CD4-positive, alpha-beta memory T cell (primary cell): ENCODE measurements around the gene PRKG1. TPM values are rescaled to one million over a fixed set of nuclear protein-coding genes. Genes with fewer than 3 reads are reported as not detected.

ENCODE experiments used
- CTCF ChIA-PET: fragments of 350-600 bp; sonication (Branson Sonifier 250); formaldehyde crosslinking; loops from one replicate; lab custom pipeline; 2021; ENCODE audit warnings: inconsistent platforms; ENCODE audit not compliant: partially characterized antibody; lab: Charles Lee
- POLR2A ChIA-PET: fragments of 350-600 bp; sonication (Branson Sonifier 250); formaldehyde crosslinking; loops from one replicate; lab custom pipeline; 2021; ENCODE audit not compliant: partially characterized antibody; lab: Charles Lee
- DNase-seq, 5 donors: peaks; one replicate each; pipeline versions ENCODE4 v3.0.0 to v3.0.0-alpha.2; 2020 to 2022; ENCODE audit warnings: mixed read lengths in 1 of 5
- H3K27ac ChIP-seq: one replicate; pipeline ENCODE4 v1.7.0; 2013; ENCODE audit warnings: low read depth, low read length
- H3K27me3 ChIP-seq: 2 replicates; pipeline ENCODE4 v1.7.0; 2013; ENCODE audit warnings: mild to moderate bottlenecking, low read length, moderate library complexity; ENCODE audit not compliant: insufficient read depth
- H3K36me3 ChIP-seq: 2 replicates; pipeline ENCODE4 v1.7.0; 2013; ENCODE audit warnings: mild to moderate bottlenecking, low read length, moderate library complexity; ENCODE audit not compliant: insufficient read depth
- H3K4me1 ChIP-seq: 2 replicates; pipeline ENCODE4 v1.7.0; 2013; ENCODE audit warnings: mild to moderate bottlenecking, low read length, moderate library complexity; ENCODE audit not compliant: insufficient read depth
- H3K4me3 ChIP-seq, 2 donors: one replicate each; pipeline ENCODE4 v1.7.0; 2013; ENCODE audit warnings: low read length in 2 of 2, mild to moderate bottlenecking in 1 of 2
- H3K9me3 ChIP-seq, 2 donors: one replicate each; pipeline ENCODE4 v1.7.0; 2013; ENCODE audit warnings: low read length in 2 of 2, control low read depth in 1 of 2; ENCODE audit not compliant: control insufficient read depth in 1 of 2
- H3K27ac Mint-ChIP-seq, 7 donors: one replicate each; pipeline ENCODE4 v1.8.0; 2020 to 2021; ENCODE audit warnings: mixed read lengths in 7 of 7, mild to moderate bottlenecking in 6 of 7, inconsistent platforms in 3 of 7, moderate library complexity in 3 of 7
- H3K27me3 Mint-ChIP-seq, 2 donors: one replicate each; pipeline ENCODE4 v1.8.0; 2020 to 2021; ENCODE audit warnings: mixed read lengths in 2 of 2
- H3K36me3 Mint-ChIP-seq, 2 donors: one replicate each; pipeline ENCODE4 v1.8.0; 2020 to 2021; ENCODE audit warnings: mixed read lengths in 2 of 2, inconsistent platforms in 1 of 2, mild to moderate bottlenecking in 1 of 2
- H3K4me1 Mint-ChIP-seq, 4 donors: one replicate each; pipeline ENCODE4 v1.8.0; 2020 to 2021; ENCODE audit warnings: mixed read lengths in 4 of 4, mild to moderate bottlenecking in 1 of 4
- H3K4me3 Mint-ChIP-seq, 8 donors: one replicate each; pipeline ENCODE4 v1.8.0; 2020 to 2021; ENCODE audit warnings: mixed read lengths in 8 of 8, mild to moderate bottlenecking in 7 of 8, moderate library complexity in 6 of 8, inconsistent platforms in 3 of 8
- H3K9me3 Mint-ChIP-seq, 8 donors: one replicate each; pipeline ENCODE4 v1.8.0; 2020 to 2021; ENCODE audit warnings: mixed read lengths in 8 of 8, mild to moderate bottlenecking in 5 of 8, inconsistent platforms in 3 of 8, moderate library complexity in 1 of 8
- intact Hi-C: fragments of 100-400 bp; cut with micrococcal nuclease; formaldehyde crosslinking; loops from one replicate; pipeline ENCODE4 v1.15.1; 2023
- polyA plus RNA-seq, 2 donors: library from polyadenylated mRNA; unstranded; fragments of 300-500 nt; fragmentation: Illumina TruSeq; gene quantifications; one replicate each; pipeline ENCODE4 v1.2.3, GENCODE V29; 2021
- total RNA-seq, 2 experiments: library from RNA; stranded (reverse); gene quantifications; one replicate each; pipeline ENCODE4 v1.2.3, GENCODE V29; 2021

The PRKG1 gene
- total and polyA plus RNA-seq, 4 experiments from 2014 or later: 0.06 to 0.20 TPM; not detected in 2

- ChIA-PET CTCF (interaction anchor here (1.2 kb wide), 1 partner anchor 9 kb away, joined by 3 read pairs; no protein-coding TSS in a partner anchor), POLR2A (no interaction called here)
Observed at GRCh38 chr10:51624013-51624412, 549.7 kb downstream of the PRKG1 start.

GRCh38 chr10:51629934-51630639 is 555.8 kb downstream of the PRKG1 start:
- Mint-ChIP-seq H3K36me3 (no peaks in the 10 kb centered on the region), H3K9me3 (no peaks in the 10 kb centered on the region), H3K27me3 (peaks cover 5% of the 10 kb centered on the region in 2 donors), H3K4me1 (no peaks in the 10 kb centered on the region), H3K27ac (no peak overlapping the region), H3K4me3 (no peak overlapping the region)
- Histone ChIP-seq H3K27me3 (no peaks in the 10 kb centered on the region), H3K4me3 (no peak overlapping the region), H3K4me1 (no peaks in the 10 kb centered on the region), H3K9me3 (no peaks in the 10 kb centered on the region), H3K27ac (no peak overlapping the region), H3K36me3 (no peaks in the 10 kb centered on the region)
- no peak for DNase-seq
- ChIA-PET POLR2A (no interaction called here), CTCF (no interaction called here)
- intact Hi-C loops: no loop called here

More at GRCh38 chr10:51624013-51624412, 549.7 kb downstream of the PRKG1 start:
- H3K36me3 Mint-ChIP-seq: no peaks in the 10 kb centered on the region
- Histone ChIP-seq H3K4me1 (no peaks in the 10 kb centered on the region), H3K36me3 (no peaks in the 10 kb centered on the region), H3K4me3 (no peak overlapping the region), H3K27me3 (no peaks in the 10 kb centered on the region), H3K9me3 (no peaks in the 10 kb centered on the region), H3K27ac (no peak overlapping the region)
- DNase-seq: no peak
- H3K9me3 Mint-ChIP-seq: no peaks in the 10 kb centered on the region
- intact Hi-C loops: no loop called here
- H3K27ac Mint-ChIP-seq: no peak overlapping the region
- no peaks in the 10 kb centered on the region for H3K4me1 Mint-ChIP-seq
- H3K4me3 Mint-ChIP-seq: no peak overlapping the region
- peaks cover 2% of the 10 kb centered on the region in 2 donors for H3K27me3 Mint-ChIP-seq

DNA sequence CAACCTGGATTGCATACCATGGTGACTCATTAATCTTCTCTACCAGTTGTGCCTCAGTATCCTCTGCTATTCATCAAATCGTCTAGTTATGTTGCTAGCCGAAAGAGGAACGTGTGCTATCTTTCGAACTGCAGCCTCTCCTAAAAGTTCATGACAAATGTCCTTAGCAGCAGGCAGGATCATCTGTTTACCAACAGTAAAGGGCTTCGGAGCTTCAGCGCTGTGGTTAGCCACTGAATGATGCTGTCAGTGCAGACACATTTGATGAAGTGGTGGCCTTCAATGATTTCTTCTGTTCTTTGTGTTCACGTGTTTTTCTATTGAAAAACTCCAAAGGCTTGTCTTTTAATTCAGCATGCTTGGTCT is 556.3 kb downstream of the PRKG1 start:
- no peak overlapping the region for H3K4me3 Mint-ChIP-seq
- DNase-seq: no peak
- POLR2A ChIA-PET: no interaction called here

DNA sequence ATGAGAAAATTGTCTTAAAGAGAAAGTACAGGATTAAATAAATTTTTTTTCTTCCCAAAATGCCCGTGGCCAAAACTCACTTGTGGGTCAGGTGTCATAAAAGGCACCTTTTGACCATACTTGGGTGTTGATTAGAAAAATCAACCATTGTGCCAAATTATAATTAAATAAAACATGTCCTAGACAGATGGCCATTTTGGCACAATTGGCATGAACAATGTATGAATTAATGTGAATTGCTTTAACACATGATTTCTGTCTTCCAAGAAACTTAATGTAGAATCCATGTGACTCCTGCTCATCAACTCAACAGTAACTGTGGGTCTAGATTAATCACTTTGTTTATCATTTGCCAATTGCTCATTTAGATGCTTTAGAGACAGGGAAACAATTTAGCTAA is 561.1 kb downstream of the PRKG1 start:
- H3K36me3 ChIP-seq: no peaks in the 10 kb centered on the region
- ChIA-PET CTCF (no interaction called here), POLR2A (no interaction called here)
- no peak for DNase-seq
- Mint-ChIP-seq H3K27me3 (peaks cover 2 to 5% of the 10 kb centered on the region in 2 donors), H3K9me3 (no peaks in the 10 kb centered on the region), H3K36me3 (no peaks in the 10 kb centered on the region), H3K4me1 (no peaks in the 10 kb centered on the region), H3K4me3 (no peak overlapping the region), H3K27ac (no peak overlapping the region)
- H3K4me1 ChIP-seq: no peaks in the 10 kb centered on the region
- no peaks in the 10 kb centered on the region for H3K9me3 ChIP-seq
- intact Hi-C loops: no loop called here
- H3K4me3 ChIP-seq: no peak overlapping the region
- no peaks in the 10 kb centered on the region for H3K27me3 ChIP-seq
- no peak overlapping the region for H3K27ac ChIP-seq

More for the DNA sequence above, 556.3 kb downstream of the PRKG1 start:
- no peaks in the 10 kb centered on the region for H3K4me1 Mint-ChIP-seq
- H3K9me3 Mint-ChIP-seq: no peaks in the 10 kb centered on the region
- Histone ChIP-seq H3K9me3 (no peaks in the 10 kb centered on the region), H3K4me1 (no peaks in the 10 kb centered on the region), H3K27ac (no peak overlapping the region), H3K4me3 (no peak overlapping the region), H3K36me3 (no peaks in the 10 kb centered on the region), H3K27me3 (no peaks in the 10 kb centered on the region)
- intact Hi-C loops: no loop called here
- peaks cover 5% of the 10 kb centered on the region in 2 donors for H3K27me3 Mint-ChIP-seq
- H3K36me3 Mint-ChIP-seq: no peaks in the 10 kb centered on the region
- H3K27ac Mint-ChIP-seq: no peak overlapping the region
- CTCF ChIA-PET: no interaction called here

- H3K27me3 Mint-ChIP-seq: peaks cover 0 to 8% of the 10 kb centered on the region in 2 donors
- no peak overlapping the region for H3K4me3 Mint-ChIP-seq
- H3K27ac Mint-ChIP-seq: no peak overlapping the region
- H3K4me3 ChIP-seq: no peak overlapping the region
- no peaks in the 10 kb centered on the region for H3K4me1 ChIP-seq
- ChIA-PET CTCF (no interaction called here), POLR2A (no interaction called here)
- no peak for DNase-seq
- no peaks in the 10 kb centered on the region for H3K36me3 Mint-ChIP-seq
- H3K9me3 Mint-ChIP-seq: no peaks in the 10 kb centered on the region
- no peaks in the 10 kb centered on the region for H3K9me3 ChIP-seq
- no peaks in the 10 kb centered on the region for H3K27me3 ChIP-seq
- no peaks in the 10 kb centered on the region for H3K36me3 ChIP-seq
- intact Hi-C loops: no loop called here
- H3K4me1 Mint-ChIP-seq: no peaks in the 10 kb centered on the region
- no peak overlapping the region for H3K27ac ChIP-seq
Observed at GRCh38 chr10:51638211-51638610, 563.9 kb downstream of the PRKG1 start.

- Histone ChIP-seq H3K36me3 (no peaks in the 10 kb centered on the region), H3K27me3 (no peaks in the 10 kb centered on the region), H3K4me1 (no peaks in the 10 kb centered on the region), H3K27ac (no peak overlapping the region), H3K4me3 (no peak overlapping the region), H3K9me3 (no peaks in the 10 kb centered on the region)
- DNase-seq: no peak
- Mint-ChIP-seq H3K4me1 (no peaks in the 10 kb centered on the region), H3K27ac (no peak overlapping the region), H3K4me3 (no peak overlapping the region), H3K27me3 (peaks cover 3 to 8% of the 10 kb centered on the region in 2 donors), H3K36me3 (no peaks in the 10 kb centered on the region), H3K9me3 (no peaks in the 10 kb centered on the region)
- ChIA-PET POLR2A (no interaction called here), CTCF (interaction anchor here (0.6 kb wide), 1 partner anchor 51 kb away, joined by 3 read pairs; no protein-coding TSS in a partner anchor)
- intact Hi-C loops: no loop called here
Observed at GRCh38 chr10:51638737-51639136, 564.5 kb downstream of the PRKG1 start.

GRCh38 chr10:51640120-51640819 is 566.0 kb downstream of the PRKG1 start:
- peaks cover 3 to 4% of the 10 kb centered on the region in 2 donors for H3K27me3 Mint-ChIP-seq
- intact Hi-C loops: no loop called here
- H3K4me3 Mint-ChIP-seq: no peak overlapping the region
- no peaks in the 10 kb centered on the region for H3K4me1 ChIP-seq
- no peak overlapping the region for H3K4me3 ChIP-seq
- no peaks in the 10 kb centered on the region for H3K36me3 Mint-ChIP-seq
- no peaks in the 10 kb centered on the region for H3K36me3 ChIP-seq
- H3K9me3 ChIP-seq: no peaks in the 10 kb centered on the region
- no peaks in the 10 kb centered on the region for H3K4me1 Mint-ChIP-seq
- no peaks in the 10 kb centered on the region for H3K9me3 Mint-ChIP-seq
- H3K27me3 ChIP-seq: no peaks in the 10 kb centered on the region
- H3K27ac Mint-ChIP-seq: no peak overlapping the region
- DNase-seq: no peak
- POLR2A ChIA-PET: no interaction called here
- CTCF ChIA-PET: no interaction called here
- H3K27ac ChIP-seq: no peak overlapping the region
